Neutrophil (primary cell): ENCODE measurements around the gene VRK3.

Experiments
- H3K27ac ChIP-seq: fragments of 200-600 bp; sonication (generic); 2 replicates; pipeline ENCODE4 v1.5.1; 2016; ENCODE audit warnings: mild to moderate bottlenecking, moderate library complexity
- H3K27me3 ChIP-seq: fragments of 200-600 bp; sonication (generic); 2 replicates; pipeline ENCODE4 v1.6.0; 2016; ENCODE audit warnings: mild to moderate bottlenecking
- H3K36me3 ChIP-seq: fragments of 200-600 bp; sonication (generic); 2 replicates; pipeline ENCODE4 v1.5.1; 2017
- H3K4me1 ChIP-seq, 2 experiments: fragments of 200-600 bp in 1 of 2; sonication (generic) in 1 of 2; 1 replicate in 1 of 2; 2 replicates in 1 of 2; pipeline versions ENCODE4 v1.5.1 to v1.6.1; 2013 to 2016; ENCODE audit warnings: low read depth in 1 of 2, low read length in 1 of 2, mild to moderate bottlenecking in 1 of 2, moderate library complexity in 1 of 2; ENCODE audit not compliant: control insufficient read depth in 1 of 2, insufficient read depth in 1 of 2
- H3K4me3 ChIP-seq, 2 experiments: fragments of 200-600 bp in 1 of 2; sonication (generic) in 1 of 2; 1 replicate in 1 of 2; 2 replicates in 1 of 2; pipeline ENCODE4 v1.5.1; 2013 to 2016; ENCODE audit warnings: low read depth in 1 of 2, low read length in 1 of 2, mild to moderate bottlenecking in 1 of 2, moderate library complexity in 1 of 2
- H3K9me3 ChIP-seq: fragments of 200-600 bp; sonication (generic); 2 replicates; pipeline ENCODE4 v1.5.1; 2016
- CTCF ChIP-seq: fragments of 200-600 bp; sonication (generic); IDR thresholded peaks from 2 replicates; pipeline ENCODE4 v1.5.1; 2016; ENCODE audit warnings: antibody characterized with exemption

Gene VRK3

DNA sequence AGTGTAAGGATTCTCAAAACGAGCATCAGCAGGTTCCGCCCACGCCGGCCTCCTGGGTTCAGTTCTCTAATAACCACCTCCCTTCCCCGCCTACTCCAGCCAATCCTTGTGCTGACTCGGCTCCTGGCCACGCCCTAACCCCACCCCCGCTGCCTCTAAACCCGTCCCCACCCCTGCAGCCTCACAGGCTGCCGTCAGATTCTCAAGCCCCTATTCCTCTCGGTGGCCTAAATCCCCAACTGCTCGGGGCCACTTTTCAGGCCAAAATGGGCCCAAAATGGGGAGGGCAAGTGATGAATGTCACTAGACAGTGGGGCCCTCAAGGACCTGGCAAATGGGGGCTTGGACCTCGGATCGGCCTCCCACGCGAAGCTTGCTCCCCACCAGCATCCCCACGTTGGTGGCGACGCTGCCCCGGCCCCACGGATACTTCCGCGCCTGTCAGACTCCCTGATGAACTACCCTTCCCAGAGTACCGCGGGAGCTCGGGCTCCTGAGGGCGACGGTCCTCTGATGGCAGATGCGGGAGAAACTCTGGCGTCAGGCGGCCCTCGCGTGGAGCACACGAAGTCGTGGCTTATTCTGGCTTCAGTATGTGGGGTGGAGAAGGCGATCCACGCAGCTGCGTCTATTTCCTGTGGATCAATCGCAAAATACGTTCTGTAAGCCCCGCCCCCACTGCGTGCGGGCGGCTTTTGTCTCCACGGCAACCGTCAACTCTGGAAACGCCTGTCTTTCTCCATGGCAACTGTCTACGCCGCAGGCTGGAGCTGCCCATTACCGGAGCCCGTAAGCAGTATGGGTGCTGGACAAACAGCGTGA is 25.4 kb upstream of the VRK3 start:
- Histone ChIP-seq H3K27ac (peak overlapping the region; percentile 23), H3K9me3 (peaks cover 8% of the 10 kb centered on the region), H3K4me3 (peak overlapping the region; percentile 53 to 60), H3K4me1 (peaks cover 19 to 27% of the 10 kb centered on the region in 2 experiments), H3K27me3 (peaks cover 44% of the 10 kb centered on the region), H3K36me3 (peaks cover 4% of the 10 kb centered on the region)
- TF ChIP-seq CTCF = no peak

- no peak for TF ChIP-seq CTCF
- Histone ChIP-seq H3K4me3 (no peak overlapping the region), H3K4me1 (peaks cover 19 to 27% of the 10 kb centered on the region in 2 experiments), H3K27me3 (peaks cover 31% of the 10 kb centered on the region), H3K27ac (no peak overlapping the region), H3K36me3 (peaks cover 28% of the 10 kb centered on the region), H3K9me3 (peaks cover 23% of the 10 kb centered on the region)
These were observed 22.5 kb upstream of the VRK3 start for GRCh38 chr19:50047671-50048070.

GRCh38 chr19:50046649-50047503 is 21.7 kb upstream of the VRK3 start:
- H3K27me3 ChIP-seq = peaks cover 25% of the 10 kb centered on the region
- H3K27ac ChIP-seq = no peak overlapping the region
- peaks cover 23% of the 10 kb centered on the region for H3K9me3 ChIP-seq
- TF ChIP-seq CTCF = peak; percentile 35
- H3K4me3 ChIP-seq = no peak overlapping the region
- peaks cover 19 to 27% of the 10 kb centered on the region in 2 experiments for H3K4me1 ChIP-seq
- peaks cover 36% of the 10 kb centered on the region for H3K36me3 ChIP-seq

DNA sequence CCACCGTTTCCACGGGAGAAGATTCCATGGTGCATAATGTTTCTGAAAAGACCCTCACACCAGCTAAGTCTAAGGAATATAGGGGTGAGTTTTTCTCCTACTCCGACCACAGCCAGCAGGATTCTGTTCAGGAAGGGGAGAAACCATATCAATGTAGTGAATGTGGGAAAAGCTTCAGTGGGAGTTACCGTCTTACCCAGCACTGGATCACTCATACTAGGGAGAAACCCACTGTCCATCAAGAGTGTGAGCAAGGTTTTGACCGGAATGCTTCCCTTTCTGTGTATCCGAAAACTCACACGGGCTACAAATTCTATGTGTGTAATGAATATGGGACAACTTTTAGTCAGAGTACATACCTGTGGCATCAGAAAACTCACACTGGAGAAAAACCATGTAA is 19.8 kb upstream of the VRK3 start:
- no peak for TF ChIP-seq CTCF
- Histone ChIP-seq H3K27me3 (peaks cover 6% of the 10 kb centered on the region), H3K9me3 (peaks cover 23% of the 10 kb centered on the region), H3K36me3 (peaks cover 55% of the 10 kb centered on the region), H3K27ac (no peak overlapping the region), H3K4me3 (no peak overlapping the region), H3K4me1 (peaks cover 14% of the 10 kb centered on the region in 2 experiments)

GRCh38 chr19:50043967-50044366 is 18.8 kb upstream of the VRK3 start:
- H3K9me3 ChIP-seq = peaks cover 23% of the 10 kb centered on the region
- H3K27ac ChIP-seq = no peak overlapping the region
- TF ChIP-seq CTCF = no peak
- no peaks in the 10 kb centered on the region for H3K27me3 ChIP-seq
- no peak overlapping the region for H3K4me3 ChIP-seq
- H3K36me3 ChIP-seq = peaks cover 65% of the 10 kb centered on the region
- H3K4me1 ChIP-seq = peaks cover 12 to 14% of the 10 kb centered on the region in 2 experiments
